LoVo (cell line): Measurements from ENCODE around the gene IL4R.
"Not testable (repeated sequence)": the region's sequence is repeated elsewhere in the genome, so short reads cannot be mapped to it uniquely, and the experiment has no call there.

ENCODE experiments used
- DNase-seq: peaks from one replicate; pipeline ENCODE4 v3.0.0-alpha.2; 2016; ENCODE audit warnings: low spot score

The IL4R gene

GRCh38 chr16:27405546-27406451 is 92.0 kb downstream of the IL4R start:
- DNase-seq: no peak

DNA sequence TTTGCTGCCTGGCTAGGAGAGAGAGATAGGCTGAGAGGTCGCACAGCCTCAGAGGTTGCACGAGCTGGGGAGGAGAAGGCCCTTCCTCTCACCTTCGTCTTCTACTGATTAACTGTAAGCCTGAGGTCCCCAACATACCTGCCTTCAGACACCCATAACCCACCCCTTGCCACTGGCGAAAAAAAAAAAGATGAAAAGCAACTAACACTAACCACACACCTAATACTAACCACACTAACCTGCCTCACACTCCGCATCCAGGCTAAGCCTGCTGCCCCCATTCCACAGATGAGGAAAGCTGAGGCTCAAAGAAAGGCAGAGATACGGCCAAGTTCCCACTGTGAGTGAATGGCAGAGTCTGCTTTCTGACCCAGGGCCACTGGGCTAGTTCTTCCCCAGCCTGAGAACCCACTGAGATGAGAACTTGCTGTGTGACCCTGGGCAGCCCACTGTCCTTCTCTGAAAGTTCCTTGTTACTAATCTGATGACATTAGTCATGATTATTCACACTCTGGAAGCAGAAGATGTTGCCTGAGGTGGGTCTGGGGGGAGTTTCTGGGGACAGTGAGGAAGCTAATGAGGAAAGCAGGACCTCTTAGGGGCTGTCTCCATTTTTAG is 92.8 kb downstream of the IL4R start:
- no peak for DNase-seq

GRCh38 chr16:27407133-27407532 is 93.4 kb downstream of the IL4R start:
- no peak for DNase-seq

DNA sequence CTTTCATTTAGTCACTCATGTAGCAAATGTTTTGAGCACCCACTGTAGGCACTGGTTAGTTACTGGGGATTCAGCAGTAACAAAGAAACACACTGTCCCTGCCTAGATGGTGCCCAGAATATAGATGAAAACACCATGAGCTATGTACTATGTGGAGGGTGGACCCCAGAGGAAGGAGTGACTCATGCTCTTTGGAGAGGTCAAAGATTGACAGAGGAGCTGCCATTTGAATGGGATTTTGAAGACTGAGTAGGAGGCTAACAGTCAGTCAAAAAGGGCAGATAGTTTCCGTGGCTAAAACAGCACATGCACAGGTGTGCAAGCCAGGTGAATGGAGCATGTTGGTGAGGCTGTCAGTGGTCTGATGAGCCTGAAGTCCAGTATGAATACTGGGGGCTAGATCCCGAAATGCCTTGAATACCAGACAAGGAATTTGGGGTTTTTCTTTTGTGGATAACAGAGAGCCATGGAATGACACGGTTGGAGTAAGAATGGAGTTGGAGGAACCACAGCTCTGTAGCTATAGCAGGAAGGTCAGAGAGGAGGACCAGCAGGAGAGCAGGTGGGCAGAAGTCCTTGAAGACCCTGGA is 94.3 kb downstream of the IL4R start:
- peak; percentile 2 for DNase-seq

- no peak for DNase-seq
Measured at GRCh38 chr16:27408602-27409031, 94.8 kb downstream of the IL4R start.

DNA sequence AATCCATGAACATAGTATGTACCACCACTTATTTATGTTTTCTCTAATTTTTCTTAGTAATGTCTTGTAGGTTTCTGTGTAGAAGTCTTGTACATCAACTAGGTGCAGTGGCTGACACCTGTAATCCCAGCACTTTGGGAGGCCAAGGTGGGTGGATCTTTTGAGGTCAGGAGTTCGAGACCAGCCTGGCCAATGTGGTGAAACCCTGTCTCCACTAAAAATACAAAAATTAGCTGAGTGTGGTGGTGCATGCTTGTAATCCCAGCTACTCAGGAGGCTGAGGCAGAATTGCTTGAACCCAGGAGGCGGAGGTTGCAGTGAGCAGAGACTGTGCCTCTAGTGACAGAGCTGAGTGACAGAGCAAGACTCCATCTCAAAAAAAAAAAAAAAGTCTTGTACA is 96.2 kb downstream of the IL4R start:
- not testable (repeated sequence) for DNase-seq

DNA sequence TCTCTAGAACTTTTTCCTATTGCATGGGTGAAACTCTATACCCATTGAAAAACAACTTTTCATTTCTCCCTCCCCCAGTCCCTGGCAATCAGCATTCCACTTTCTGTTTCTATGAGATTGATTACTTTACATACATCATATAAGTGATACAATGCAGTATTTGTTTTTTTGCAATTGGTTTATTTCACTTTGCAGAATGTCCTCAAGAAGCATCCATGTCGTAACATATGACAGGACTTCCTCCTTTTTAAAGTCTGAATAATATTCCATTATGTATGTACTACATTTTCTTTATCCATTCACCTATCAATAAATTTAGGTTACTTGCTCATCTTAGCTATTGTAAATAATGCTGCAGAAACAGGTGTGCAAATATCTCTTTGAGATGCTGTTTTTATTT is 97.0 kb downstream of the IL4R start:
- DNase-seq: no peak

GRCh38 chr16:27413956-27414355 is 100.2 kb downstream of the IL4R start:
- no peak for DNase-seq
